GM20000 (cell line): Measurements from ENCODE around the gene GAREM1.
"Not testable (repeated sequence)": the region's sequence is repeated elsewhere in the genome, so short reads cannot be mapped to it uniquely, and the experiment has no call there.

ENCODE experiments used
- DNase-seq: peaks from one replicate; pipeline ENCODE4 v3.0.0; 2012; ENCODE audit warnings: low spot score
- CTCF ChIP-seq: IDR thresholded peaks from 2 replicates; pipeline ENCODE4 v1.5.1; 2012; ENCODE audit warnings: mild to moderate bottlenecking, control low read depth; ENCODE audit errors: extremely low read depth, missing control alignments

The GAREM1 gene

DNA sequence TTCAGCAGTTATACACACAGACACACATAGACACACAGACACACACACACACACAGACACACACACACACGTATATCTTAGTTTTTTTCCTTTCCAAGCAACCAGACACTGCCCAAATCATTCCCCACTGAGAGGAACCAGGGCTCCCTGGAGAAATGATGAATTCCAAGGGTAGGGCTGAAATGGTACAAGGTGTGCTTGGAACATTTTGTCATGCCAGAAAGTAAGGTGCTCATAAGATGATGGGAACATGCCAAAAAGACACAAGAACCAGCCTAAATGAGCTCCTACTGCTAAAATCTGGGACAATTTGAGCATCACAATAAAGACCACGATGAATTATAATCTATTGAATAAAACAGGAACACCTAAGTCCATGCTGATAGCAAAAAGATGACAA, 177.6 kb downstream of the GAREM1 start:
- no peak for DNase-seq

GRCh38 chr18:32291623-32292022, 179.1 kb downstream of the GAREM1 start:
- not testable (repeated sequence) for DNase-seq

More for the DNA sequence above, 177.6 kb downstream of the GAREM1 start:
- TF ChIP-seq CTCF = no peak

DNA sequence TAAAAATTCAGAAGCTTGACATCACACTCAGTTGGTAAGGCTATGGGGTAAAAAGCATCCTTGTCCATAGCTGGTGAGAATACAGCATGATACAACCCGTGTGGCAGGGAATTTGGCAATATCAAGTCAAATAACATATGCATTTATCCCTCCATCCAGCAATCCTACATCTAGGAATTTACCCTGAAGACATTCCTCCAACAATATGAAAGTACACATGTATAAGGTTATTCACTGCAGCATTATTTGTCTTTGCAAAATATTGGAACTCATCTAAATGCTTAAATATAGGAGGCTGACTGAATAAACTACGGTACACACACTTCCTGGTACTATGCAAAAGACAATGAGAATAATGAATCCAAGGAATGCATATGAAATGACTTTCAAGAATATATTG, 179.9 kb downstream of the GAREM1 start:
- TF ChIP-seq CTCF = no peak

GRCh38 chr18:32289483-32290075, 181.1 kb downstream of the GAREM1 start:
- DNase-seq = peak; percentile 45
- peak; percentile 27 for TF ChIP-seq CTCF

More for the DNA sequence above, 179.9 kb downstream of the GAREM1 start:
- DNase-seq = no peak

DNA sequence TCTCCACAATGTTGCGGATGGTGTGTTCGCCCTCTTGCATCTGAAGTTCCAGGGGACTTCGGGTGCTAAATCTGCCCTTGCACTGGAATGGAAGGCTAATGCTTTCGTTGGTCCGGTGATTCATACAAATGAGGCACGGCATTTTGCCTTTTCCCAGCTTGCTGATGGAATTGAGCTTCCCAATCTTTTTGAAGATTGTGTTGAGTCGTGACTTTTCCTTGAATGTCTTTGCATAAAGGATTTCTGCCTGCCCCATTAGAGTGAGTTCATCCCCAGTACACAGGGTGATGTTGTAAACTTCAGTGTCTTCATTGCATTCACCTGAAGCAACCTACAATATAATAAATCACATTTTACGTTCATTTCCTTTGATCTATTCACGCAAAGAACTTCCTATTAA, 182.8 kb downstream of the GAREM1 start:
- no peak for TF ChIP-seq CTCF
- no peak for DNase-seq

DNA sequence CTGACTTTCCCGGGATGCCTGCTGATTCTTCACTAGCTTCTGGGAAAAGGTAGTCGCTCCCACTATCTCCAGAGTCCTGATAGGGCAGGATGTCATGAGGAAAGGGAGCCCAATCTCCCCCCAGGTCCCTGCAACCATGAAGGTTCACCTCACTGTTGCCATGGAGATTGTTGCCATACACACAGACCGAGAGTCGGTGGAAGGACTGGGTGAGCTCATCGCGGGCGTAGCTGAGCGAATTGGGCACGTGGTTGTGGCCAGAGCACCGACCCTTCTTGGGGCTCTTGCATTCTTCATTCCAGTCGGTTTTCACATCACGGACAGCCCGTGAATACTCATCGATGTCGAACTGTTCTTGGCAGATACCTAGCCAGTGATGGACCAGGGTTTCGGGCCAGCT, 183.4 kb downstream of the GAREM1 start:
- DNase-seq = no peak
- no peak for TF ChIP-seq CTCF

DNA sequence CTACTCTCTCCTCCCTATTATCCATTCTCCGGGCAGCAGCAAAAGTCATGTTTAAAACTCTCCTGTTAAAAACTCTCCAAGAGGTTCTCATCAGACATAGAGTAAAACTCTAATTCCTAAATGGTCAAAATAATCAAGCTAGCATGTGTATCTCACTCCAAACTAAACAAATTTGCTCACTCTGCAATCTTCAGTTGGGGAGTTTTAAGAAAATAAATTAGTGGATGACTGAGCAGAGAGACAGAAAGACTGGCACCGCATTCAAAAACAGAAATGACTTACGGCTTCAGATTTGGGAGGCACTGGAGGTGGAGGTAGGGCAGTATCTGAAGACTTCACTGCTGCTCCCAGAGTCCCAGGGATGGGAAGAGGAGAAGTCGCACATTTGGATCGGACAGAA, 183.9 kb downstream of the GAREM1 start:
- no peak for DNase-seq
- no peak for TF ChIP-seq CTCF

- no peak for DNase-seq
- TF ChIP-seq CTCF = no peak
Measured at GRCh38 chr18:32284284-32284683, 186.4 kb downstream of the GAREM1 start.
